Ramos (cell line): Measurements from ENCODE around the gene LZTS3.
"Not testable (repeated sequence)": the region's sequence is repeated elsewhere in the genome, so short reads cannot be mapped to it uniquely, and the experiment has no call there.

Source experiments
- in situ Hi-C: fragments of 300-500 bp; cut with MboI; formaldehyde crosslinking; loops from one replicate; pipeline ENCODE4 v1.14.3; 2022; ENCODE audit warnings: low sequenced_read_pairs; ENCODE audit not compliant: unreplicated experiment

Gene LZTS3

DNA sequence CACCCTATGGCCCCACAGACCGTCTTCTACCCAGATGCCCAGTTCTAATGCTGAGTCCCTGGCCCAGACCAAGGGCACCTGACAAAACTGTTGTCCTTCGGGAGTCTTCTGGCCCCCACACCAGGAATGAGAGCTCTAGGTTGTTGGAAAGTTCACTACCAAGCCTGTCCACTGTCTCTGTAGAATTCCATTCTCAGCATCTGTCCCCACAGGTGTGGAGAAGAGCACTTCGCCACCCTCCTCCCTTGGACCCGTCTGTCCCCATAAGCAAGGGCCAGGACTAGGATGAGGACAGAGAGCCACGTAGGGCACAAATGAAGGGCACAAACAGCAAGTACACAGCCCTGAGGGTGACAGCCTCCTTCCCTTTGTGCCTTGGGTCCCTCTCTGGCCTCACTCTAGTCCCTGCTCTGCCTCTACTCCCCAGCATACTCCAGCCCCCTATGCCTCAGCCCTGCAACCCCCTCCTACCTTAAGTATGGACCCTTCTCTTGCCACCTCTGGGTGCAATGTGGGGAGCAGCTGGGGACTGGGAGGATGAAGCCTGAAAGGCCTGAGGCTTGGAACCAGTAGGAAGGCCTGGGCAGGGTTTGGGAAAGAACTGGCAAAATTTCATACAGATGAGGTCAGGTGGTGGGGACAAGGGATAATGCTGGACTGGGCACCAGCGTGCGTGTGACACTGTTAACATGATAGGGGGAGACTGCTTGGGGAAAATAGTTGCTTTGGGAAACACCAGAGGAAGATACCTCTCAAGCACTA is 4.3 kb downstream of the LZTS3 start:
- in situ Hi-C loops = no loop called here

DNA sequence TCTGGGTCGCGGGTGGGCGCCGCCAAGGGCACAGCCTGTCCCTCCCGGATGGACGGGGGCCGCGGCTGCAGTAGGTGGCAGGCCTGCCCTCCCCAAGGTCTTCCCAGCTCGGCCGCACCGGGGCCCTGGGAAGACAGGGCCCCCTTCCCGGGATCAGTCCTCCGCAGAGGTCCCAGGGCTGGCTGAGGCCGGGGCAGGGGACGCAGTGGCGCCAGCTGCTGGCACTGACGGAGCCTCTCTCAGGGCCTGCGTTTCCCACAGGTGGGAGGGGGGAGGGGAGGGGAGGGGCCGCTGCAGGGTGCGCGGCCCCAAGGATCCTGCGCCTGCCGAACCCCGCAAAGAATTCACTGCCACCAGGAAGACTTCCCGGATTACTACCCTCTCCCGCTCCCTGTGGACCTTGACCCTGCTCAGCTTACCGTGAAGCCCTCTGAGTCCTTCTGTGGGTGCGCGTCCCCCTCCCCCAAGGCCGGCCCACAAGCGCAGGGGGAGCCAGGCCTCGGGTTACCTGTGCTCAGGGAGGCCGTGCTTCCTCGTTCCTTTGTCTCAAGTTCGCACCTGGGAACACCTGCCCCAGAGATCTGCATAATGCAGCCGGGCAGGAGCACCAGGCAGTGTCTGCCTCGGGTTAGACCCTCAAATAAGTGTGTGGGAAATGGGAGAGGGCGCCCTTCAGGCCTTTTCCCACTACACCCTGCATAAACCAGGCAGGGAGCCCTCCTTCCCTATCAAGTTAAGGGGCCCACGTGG is 5.1 kb downstream of the LZTS3 start:
- in situ Hi-C loops = no loop called here

DNA sequence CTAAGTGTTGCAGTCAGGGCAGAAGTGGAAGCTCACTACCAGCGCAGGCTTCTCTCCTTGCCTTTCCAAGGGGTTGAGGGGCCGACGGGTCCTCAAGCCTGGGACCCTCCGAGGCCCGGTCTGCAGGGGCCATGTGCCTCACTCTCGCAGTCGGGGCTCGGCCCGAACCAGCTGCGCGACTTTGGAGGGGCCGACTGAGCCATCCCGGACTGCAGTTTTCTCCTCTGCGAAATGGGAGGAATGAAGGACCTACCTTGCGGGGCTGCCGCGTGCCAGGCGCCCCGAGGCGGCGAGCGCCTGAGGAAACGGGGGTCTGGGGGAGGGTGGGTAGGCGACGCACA is 5.6 kb downstream of the LZTS3 start:
- in situ Hi-C loops = no loop called here

DNA sequence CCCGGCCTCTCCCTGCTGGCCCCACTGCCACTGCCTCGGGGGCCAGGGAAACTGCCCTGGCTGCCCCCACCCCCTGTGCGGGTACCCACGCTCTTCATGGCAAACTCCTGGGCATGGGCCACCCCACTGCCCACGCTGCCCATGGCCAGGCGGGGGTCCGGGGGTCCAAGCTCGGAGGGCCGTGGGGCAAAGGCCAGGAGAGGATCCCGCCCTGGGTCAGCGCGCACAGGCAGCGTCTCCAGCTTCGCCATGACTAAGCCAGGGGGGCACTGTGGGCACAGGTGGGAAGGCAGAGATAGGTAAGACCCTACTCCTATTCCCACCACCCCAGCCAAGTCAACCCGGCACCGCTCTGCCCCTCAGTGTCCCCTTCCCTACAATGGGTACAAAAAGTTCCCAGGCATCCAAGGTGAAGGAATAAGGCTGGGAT is 6.4 kb downstream of the LZTS3 start:
- in situ Hi-C loops = no loop called here

DNA sequence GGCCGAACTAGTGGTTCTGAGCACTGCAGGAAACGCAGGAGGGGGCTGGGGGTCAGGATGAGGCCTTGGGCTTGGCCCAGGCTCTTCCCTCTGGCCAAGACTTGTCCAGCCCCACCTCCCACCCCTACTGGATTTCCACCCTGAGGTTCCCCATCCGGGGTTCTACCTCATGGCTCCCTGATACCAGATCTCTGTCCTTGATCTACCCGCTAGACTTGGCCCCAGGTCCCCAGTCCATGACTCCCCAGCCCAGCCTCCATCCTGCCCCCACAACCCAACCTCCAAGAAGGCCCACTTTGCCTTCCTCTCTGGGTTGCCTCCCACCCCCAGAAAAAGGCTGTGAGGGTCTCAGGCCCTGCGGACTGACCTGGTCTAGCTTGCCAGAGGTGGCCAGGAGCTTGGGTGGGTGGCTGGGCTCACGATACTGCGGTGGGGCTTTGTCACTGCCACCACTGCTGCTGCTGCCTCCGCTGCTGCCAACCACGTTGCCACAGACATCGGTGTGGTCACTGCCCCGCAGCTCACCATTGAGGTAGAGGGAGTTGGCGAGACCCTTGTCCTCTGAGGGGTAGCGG is 6.9 kb downstream of the LZTS3 start:
- in situ Hi-C loops = no loop called here

- in situ Hi-C loops = no loop called here
Measured at GRCh38 chr20:3165473-3166337, 7.6 kb downstream of the LZTS3 start.

- in situ Hi-C loops = no loop called here
Measured at GRCh38 chr20:3164763-3165410, 8.5 kb downstream of the LZTS3 start.

- in situ Hi-C loops = no loop called here
Measured at GRCh38 chr20:3164043-3164762, 9.1 kb downstream of the LZTS3 start.

DNA sequence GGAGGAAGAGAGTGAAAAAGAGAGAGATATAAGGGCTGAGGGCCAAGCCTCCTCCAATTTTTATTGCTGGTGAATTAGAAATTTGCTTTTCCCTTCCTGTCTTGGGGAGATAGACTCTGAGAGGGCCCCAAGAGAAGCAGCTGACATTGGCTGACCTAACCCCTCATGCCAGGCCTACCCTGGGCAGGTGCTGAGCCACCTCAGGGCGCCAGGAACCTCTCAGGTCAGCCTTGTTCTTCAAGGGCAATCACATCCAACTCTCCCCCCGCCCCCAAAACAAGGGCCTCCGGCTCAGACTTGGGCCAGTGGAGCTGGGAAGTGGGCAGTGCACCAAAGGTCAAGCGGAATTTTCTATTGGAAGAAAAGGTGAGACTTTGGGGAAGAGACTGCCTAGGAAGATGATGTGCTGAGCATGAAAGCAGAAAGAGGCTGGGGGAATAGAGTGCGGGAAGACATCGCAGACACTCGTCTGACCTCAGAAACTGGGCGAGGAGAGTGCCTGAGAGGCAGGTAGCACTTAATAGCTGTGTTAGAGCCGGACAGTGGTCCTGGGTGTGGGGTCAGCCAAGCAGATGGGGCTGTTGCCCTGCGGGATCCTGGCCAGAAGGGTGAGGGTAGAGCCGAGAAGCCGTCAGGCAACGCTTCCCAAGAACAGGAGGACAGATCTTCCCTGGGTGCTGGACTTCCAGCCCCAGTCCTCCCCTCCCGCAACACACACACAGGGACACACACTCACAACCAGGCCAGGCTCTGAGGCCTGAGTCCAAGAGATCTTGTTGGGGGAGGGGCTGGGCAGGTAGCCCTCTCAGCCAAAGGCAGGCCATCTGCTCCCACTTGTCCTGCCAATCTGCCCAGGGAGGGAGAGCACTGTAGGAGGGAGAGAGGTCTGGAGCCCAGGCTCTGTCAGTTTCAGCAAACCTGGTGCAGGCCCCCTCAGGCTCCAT is 10.0 kb downstream of the LZTS3 start:
- in situ Hi-C loops = no loop called here

GRCh38 chr20:3162080-3162611 is 11.2 kb downstream of the LZTS3 start:
- in situ Hi-C loops = no loop called here

- in situ Hi-C loops = no loop called here
Measured at GRCh38 chr20:3161316-3162079, 11.9 kb downstream of the LZTS3 start.

- in situ Hi-C loops = no loop called here
Measured at GRCh38 chr20:3160418-3160817, 12.9 kb downstream of the LZTS3 start.

DNA sequence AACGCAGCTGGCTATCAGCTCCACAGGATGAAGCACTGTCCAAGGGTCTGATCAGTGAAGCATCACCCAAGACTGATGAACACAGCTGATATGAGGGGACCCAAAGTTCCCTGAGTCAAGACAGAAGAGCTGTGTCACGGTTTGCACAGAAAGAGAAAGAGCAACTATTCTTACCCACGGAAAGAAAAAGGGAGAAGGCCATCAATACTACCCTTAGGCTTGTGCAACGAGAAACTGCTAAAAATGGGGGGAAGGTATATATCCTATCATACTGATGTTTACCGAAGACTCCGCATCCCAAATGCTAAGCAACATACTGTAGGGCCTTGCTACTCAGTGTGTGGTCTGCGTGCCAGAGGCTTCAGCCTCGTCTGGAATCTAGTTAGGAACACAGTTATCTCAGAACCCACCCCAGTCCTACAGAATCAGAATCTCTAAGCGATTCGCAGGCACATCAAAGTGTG is 14.3 kb downstream of the LZTS3 start:
- in situ Hi-C loops = no loop called here

- in situ Hi-C loops = no loop called here
Measured at GRCh38 chr20:3157817-3158216, 15.5 kb downstream of the LZTS3 start.

DNA sequence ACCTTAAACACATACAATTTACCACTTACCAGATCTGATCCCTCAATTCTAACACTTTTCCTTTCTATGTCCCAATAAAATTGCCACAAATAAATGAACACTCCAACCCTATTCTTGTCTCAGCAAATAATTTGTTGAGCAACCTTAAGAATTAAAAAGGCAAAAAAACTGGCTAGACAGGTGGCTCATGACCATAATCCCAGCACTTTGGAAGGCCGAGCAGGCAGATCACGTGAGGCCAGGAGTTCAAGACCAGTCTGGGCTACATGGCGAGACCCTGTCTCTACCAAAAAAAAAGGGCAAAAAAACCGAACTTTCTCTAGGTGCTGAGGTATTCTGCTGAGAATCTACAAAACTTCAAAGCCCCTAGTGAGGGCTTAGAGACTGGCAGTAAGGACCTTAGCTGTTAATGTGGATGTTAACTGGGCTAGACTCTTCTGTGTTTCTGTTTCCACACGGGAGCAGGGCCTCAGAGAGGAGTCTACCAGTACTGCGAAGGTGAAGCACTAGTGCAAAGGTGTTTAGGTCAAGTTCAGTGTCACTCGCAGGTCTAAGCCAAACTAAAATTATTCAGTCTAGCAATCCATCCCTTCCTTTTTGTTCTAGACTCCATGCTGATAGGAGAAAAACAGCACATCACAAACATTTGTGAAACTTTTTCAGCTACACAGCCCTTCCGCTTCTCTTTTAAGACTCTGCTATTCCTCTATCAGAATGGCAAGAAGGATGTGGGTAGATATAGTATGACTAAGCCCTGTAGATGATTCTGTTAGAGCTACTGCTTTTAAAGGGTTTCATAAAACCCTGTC is 16.3 kb downstream of the LZTS3 start:
- in situ Hi-C loops = no loop called here

- in situ Hi-C loops = not testable (repeated sequence)
Measured at GRCh38 chr20:3152057-3152644, 21.2 kb downstream of the LZTS3 start.
